SK-N-DZ (cell line): ENCODE results near the gene DHX34.
"Not testable (repeated sequence)": the region's sequence is repeated elsewhere in the genome, so short reads cannot be mapped to it uniquely, and the experiment has no call there.

ENCODE experiments used
- DNase-seq: peaks from one replicate; pipeline ENCODE4 v3.0.0-alpha.2; 2015; ENCODE audit warnings: low spot score

The DHX34 gene

DNA sequence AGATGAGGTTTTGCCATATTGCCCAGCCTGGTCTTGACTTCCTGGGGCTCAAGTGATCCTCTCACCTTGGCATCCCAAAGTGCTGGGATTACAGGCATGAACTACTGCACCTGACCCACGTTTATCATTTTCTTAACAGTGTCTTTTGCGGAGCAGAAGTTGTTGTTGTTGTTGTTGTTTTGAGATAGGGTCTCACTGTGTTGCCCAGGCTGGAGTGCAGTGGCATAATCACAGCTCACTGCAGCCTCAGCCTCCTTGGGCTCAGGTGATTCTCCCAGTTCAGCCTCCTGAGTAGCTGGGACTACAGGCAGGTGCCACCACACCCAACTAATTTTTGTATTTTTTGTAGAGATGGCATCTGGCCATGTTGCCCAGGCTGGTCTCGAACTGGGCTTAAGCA, 38.5 kb downstream of the DHX34 start:
- DNase-seq, result not testable (repeated sequence)

DNA sequence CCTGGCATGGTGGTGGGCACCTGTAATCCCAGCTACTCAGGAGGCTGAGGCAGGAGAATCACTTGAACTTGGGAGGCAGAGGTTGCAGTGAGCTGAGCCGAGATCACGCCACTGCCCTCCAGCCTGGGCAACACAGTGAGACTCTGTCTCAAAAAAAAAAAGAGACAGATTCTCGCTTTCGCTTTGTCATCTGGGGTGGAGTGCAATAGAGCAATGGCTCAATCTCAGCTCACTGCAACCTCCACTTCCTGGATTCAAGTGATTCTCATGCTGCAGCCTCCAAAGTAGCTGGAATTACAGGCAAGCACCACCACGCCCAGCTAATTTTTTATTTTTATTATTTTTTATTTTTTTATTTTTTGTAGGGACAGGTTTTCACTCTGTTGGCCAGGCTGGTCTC, 39.6 kb downstream of the DHX34 start:
- DNase-seq, result not testable (repeated sequence)

DNA sequence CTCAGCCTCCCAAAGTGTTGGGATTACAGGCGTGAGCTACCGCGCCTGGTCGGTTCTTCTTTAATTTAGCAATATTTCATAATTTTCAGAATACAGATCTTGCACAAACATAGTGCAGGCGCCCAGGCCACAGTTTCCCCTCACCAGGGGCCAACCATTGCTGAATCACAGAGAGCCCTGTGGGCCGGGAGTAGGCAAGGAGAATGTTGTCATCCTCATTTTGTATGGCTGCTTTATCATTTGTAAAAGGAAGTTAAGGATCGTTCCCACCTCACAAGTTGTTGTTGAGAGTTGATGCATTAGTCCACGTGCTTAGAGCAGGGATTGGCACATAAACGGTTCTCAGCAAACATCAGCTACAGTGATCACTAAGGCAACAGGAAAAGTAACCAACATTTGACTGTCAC, 40.0 kb downstream of the DHX34 start:
- DNase-seq, result no peak

DNA sequence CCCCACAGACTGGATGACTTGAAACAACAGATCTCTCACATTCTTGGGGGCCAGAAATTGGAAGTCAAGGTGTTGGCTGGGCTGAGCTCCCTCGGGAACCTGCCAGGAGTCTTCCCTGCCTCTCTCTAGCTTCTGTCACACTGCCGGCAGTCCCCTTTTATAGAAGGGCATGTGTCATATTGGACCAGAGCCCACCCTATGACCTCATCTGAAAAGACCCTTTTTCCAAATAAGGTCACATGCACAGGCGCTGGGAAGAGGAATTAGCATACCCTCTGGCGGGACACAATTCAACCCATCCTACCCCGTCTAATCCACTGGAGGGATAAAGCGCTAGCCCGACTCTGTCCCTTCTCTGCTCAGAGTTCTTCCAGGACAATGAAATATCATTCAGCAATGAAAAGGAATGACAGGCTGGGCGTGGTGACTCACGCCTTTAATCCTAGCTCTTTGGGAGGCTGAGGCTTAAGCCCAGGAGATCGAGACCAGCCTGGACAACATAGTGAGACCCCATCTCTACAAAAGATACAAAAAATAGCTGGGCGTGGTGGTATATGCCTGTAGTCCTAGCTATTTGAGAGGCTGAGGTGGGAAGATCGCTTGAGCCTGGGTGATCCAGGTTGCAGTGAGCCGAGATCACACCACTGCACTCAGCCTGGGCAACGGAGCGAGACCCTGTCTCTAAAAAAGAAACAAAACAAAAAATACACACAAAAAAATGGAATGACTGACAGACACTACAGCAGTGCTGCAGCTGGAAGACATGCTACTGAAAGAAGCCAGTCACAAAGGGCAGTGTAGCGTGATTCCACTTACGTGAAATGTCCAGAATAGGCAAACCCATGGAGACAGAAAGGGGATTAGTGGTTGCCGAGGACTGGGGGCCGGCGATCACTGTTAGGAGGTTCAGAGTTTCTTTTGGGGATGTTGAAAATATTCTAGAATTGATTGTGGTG, 41.7 kb downstream of the DHX34 start:
- no peak for DNase-seq

DNA sequence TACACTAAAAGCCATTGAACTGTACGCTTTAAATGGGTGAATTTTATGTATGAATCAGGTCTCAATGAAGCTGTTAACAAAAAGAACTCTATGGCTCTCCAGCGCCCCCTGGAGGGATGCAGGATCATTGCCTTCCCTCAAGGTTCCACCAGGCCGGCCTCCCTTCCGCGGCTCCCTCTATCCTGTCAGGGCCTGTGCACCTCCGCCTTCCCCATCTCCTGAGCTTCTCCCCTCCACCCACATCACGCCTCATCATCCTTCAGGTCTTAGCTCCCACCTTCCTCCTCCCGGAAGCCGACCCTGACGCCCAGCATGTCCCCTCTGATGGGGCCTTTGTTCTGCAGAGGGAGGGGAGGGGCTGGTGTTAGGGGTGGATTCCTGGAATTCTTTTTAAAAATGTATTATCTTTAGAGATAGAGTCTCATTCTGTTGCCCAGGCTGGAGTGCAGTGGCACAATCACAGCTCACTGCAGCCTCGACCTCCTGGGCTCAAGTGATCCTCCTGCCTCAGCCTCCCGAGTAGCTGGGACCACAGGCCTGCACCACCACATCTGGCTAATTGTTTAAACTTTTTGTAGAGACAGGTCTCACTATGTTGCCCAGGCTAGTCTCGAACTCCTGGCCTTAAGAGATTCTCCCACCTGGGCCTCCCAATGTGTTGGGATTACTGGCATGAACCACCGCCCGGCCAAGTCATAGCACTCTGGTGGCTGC, 42.6 kb downstream of the DHX34 start:
- DNase-seq, result peak; percentile 48

DNA sequence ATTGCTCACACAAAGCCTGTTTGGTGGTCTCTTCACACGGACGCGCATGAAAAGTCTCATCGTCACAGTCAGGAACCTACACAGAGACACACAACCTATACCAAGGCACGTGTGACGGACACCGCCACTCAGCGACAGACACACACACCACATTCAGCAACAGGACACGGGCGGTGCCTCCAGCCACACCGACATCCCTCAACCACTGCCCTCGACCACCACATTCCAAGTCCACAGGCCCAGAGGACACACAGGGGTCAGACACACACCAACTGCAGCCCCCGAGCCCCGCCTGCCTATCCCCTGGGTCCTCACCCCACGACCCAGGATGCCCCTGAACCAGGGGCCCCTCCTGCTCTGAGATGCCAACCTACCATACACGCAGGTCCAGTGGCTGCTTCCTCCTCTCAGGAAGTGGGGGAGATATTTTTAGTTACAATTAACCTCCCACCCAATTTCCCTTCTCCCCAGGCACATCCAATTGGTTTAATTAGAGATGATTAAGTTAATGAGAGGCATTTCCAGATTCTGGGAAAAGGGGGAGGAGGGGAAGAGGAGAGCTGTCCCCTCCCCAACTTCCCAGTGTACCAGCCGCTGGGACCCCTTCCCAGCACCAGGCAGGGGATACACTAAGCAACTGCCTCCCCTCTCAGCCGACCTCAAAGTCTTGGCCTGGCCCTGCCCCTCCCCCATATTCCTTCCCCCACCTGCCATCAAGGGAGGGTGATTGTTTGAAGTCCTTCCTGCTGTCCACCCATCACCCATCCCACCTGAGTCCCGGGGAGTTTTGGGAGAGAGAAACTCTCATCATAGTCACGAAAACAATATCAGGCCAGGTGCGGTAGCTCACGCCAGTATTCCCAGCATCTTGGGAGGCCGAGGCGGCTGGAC, 49.8 kb downstream of the DHX34 start:
- no peak for DNase-seq

DNA sequence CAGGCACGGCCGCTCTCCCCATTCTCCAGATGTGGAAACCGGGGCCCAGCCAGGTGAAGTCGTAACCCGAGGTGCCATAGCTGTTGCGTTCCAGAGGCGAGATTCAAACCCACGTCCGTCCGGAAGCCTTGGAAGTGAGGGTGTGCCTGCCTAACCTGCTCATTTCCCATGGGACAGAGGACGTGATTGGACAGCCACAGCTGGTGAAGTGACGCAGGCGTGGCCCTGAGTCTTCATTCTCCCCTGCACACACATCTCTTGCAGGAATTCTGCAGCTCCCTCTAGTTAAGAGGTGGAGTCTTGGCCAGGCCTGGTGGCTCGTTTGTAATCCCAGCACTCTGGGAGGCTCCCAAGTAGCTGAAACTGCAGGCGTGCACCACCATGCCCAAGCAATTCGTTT, 53.4 kb downstream of the DHX34 start:
- DNase-seq, result no peak

DNA sequence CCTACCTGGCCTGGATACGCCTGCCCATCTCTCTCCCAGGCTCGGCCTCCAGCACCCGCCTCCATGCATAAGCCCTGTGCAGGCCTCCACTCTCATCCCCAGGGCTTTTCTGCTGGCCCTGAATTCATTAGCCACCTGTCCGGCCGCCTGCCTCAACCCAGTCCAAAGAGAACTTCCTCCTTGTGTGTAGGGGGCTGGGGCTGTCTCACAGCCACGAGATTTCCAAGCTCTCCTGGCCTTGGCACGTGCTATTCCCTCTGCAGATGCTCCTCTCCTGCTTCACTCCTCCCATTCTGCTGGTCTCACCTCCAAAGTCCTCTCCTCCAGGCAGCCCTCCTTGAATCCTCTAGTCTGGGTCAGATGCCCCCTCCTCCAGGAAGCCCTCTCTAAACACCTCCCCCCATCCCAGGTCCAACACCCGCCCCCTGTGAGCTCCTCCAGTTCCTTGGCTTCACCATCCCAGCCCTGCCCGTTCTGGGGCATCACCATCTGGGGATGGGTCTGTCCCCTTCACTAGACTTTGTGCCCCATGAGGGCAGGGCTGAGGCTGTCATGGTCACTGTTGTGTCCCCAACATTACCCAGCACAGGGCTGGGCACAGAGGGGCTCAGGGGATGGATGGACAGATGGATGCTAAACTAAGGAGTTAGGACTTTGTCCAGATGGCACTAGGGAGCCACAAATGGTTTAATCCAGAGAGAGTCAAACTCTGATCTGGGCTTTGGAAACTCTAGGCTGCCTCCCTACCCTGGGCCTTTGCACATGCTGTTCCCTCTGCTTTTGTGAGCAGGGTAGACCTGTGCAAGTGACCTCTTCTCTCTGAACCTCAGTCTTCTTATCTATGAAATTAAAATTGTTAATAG, 55.5 kb downstream of the DHX34 start:
- no peak for DNase-seq

DNA sequence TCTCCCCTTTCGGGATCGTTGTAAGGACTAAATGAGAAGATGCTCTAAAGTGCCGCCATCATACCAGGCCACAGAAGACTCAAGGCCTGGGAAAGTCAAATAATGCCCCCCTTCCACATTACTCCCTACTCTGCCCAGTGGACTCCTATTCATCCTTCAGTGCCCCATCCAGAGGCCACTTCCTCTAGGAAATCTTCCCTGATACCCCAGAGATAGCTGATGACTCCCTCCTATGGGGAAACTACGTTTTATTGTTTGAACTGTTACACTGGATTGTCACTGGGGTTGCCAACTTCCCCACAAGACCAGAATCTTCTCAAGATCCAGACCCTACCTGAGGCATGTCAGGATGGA, 56.1 kb downstream of the DHX34 start:
- DNase-seq, result no peak

DNA sequence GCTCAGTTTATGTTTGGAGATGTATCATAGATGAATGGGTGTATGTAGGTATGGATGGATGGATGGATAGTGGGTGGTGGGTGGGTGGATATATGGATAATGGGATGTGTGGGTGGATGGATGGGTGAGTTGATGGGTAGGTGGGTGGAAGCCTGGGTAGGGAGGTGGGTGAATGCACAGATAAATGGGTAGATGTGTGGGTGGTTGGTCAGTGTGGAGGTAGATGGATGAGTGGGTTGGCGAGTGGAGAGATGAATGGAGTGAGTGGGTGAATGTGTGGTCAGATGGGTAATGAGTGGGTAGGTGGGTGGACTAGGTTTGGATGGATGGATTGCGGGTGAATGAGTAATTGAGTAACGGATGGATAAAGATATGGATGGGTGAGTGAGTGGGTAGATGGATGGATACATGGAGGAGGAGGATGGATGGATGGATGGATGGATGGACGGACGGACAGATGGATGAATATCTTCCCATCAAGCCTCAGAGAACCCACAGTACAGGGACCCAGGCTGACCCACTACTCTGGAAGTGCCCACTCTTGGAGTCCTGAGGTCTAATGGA, 56.8 kb downstream of the DHX34 start:
- no peak for DNase-seq

DNA sequence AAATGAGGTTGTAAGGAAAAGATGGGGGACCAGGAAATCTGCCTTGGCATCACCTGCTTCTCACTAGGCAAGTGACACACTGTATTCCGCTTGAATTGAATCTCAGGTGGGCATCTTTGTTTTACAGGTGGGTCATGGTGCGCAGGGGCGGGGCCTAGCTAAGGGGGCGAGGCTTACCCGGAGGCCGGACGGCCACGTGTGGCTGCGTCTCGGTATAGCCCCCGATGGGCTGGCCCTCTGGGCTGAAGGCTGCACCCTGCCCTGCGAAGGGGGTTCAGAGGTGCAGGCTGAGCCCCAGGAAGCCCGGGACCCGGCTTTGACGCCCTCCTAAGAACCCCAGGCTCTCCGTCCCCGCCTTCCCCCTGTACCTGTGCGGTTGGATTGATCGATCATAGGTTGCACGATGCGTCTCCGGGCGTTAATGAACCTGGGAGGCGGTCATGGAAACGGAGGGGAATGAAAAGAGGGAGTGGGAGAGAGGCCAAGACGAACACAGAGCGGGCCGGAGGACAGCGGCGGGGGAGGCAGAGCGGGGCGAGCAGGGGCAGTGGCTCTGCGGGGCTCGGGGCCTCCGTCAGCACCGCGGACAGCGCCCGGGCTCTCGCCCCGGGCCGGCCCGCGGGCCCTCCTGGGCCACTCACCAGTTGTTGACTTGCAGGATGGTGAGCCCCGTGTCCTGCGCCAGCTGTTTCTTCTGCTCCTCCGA, 57.7 kb downstream of the DHX34 start:
- no peak for DNase-seq

DNA sequence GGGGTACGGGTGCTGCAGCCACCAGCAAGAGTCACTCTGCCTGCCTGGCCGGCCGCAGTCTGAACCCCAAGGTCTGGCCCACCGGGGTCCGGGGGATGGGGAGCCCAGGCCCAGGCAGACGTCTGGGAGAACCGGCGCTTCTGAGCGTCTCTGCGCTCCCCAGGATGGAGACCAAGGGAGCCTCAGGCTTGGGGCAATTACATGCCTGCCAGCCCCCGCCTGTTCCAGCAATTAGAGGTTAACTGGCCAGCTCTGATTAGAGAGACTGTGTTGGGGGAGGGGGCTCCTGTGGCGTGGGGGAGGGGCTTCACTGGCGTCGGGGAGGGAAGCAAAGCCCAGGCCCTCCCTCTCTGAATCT, 58.3 kb downstream of the DHX34 start:
- DNase-seq, result no peak

DNA sequence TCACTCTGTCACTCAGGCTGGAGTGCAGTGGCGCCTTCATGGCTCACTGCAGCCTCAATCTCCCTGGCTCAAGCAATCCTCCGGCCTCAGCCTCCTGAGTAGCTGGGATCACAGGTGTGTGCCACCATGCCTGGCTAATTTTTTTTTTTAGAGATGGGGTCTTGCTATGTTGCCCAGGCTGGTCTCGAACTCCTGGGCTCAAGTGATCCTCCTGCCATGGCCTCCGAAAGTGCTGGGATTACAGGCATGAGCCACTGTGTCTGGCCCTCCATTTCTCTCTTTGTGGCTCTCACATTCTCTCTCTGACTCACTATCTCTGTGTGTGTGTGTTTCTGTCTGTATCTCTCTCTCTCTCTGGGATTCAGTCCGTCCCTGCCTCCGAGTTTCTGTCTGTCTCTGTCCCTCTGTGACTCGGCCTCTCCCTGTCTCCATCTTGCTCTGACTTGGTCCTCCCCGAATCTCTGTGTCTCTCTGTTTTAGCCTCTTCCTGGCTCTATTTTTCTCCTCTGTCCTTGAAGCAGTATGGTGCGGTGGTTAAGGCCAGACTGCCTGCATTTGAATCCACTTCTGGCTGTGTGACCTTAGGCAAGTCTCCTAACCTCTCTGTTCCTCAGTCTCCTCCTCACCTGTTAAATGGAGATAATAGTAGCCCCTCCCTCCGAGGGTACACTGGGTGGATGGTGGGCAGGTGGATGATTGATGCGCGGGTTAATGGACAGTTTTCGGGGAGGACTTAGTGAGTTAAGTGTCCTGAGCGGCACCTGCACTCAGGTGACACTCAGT, 59.2 kb downstream of the DHX34 start:
- no peak for DNase-seq

DNA sequence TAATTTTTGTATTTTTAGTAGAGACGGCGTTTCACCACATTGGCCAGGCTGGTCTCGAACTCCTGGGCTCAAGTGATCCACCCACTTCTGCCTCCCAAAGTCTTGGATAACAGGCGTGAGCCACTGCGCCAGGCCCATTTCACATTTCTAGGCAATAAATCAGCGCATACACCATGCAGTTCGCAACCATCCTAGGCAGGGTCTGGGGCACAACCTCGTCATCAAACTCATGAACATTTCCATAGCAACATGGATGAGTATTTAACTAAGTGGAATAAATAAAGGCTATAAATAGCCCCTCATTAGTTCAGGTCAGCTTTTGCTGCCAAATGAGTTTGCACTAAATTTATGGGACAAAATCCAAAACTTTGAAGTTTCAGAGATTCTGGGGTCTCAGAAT, 62.0 kb downstream of the DHX34 start:
- DNase-seq, result no peak

DNA sequence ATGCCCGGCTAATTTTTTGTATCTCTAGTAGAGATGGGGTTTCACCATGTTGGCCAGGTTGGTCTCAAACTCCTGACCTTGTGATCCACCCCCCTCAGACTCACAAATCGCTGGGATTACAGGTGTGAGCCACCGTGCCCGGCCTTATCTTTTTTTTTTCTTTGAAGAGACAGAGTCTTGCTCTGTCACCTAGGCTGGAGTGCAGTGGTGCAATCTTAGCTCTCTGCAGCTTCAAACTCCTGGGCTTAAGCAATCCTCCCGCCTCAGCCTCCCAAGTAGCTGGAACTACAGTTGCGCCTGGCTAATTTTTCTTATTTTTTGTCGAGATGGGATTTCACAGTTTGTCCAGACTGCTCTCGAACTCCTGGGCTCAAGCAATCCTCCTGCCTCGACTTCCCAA, 62.6 kb downstream of the DHX34 start:
- DNase-seq, result not testable (repeated sequence)

DNA sequence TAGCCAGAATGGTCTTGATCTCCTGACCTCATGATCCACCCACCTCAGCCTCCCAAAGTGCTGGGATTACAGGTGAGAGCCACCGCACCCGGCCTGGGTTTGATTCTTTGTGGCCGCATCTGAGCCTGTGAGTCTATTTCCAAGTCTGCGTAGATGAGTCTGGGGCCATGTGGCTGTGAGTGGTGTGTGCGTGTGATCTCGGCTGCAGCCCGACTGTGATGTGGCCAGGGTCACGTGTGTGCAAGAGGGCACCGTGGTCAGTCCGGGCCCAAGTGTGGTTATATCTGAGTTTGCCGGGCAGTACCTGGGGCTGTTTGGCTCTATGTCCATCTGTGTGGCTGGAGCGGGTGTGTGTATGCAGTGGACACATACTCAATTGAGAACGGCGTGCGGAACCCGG, 64.8 kb downstream of the DHX34 start:
- no peak for DNase-seq

DNA sequence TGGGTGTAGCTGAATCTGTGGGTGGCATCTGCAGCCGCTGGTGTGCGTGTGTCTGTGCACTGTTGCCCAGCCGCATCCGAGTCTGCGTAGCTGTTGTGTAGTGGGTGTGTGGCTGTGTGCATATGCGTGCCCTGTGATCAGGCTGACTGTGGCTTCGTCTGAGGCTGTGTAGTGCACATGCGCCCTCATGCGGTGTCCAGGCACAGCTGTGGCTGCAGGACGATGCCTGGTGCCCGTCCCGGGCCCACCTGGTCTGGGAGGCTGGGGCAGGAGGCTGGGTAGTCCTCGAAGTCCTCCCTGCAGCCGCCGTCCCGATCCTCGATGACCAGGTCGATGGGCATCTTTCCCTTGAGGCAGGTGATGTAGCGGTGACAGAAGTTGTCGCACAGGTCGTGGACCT, 65.4 kb downstream of the DHX34 start:
- no peak for DNase-seq

DNA sequence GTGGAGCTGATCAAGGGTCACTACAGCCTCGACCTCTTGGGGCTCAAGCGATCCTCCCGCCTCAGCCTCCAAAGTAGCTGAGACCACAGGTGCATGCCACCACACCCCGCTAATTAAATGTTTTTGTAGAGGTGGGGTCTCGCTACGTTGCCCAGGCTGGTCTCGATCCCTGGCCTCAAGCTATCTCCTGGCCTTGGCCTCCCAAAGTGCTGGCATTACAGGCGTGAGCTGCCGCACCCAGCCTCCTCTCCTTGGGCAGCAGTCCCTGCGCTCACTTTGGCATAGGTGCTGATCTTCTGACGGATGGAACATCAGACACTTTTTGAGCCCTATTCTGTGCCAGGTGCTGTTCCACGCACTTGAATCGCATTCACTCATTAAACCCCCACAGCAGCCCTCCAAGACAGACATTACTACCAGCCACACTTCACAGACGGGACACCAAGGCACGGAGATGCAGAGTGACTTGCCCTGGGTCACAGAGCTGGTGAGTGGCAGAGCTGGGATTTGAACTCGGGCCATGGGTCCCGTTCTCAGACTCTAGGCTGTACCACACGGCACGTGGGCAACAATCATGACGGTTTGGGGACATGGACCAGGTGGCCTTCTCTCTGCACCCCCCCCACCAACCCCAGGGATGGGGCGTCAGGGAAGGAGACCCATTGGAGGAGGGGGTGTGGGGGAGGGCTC, 67.0 kb downstream of the DHX34 start:
- DNase-seq, result no peak

DNA sequence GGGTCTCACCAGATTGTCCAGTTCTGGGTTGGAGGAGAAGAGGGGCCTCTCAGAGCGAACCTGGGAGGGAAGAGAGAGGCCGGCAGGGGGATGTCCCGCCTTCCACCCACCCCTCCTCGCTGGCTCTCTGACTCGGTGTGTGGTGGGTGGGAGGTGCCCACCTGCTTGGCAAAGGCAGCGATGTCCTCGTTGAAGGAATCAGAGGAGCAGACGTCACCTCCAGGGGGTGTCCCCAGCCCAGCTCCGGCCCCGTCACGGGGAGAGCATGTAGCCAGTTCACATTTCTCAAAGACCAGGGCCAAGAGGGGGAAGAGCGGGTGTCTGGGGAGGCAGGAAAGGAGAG, 67.5 kb downstream of the DHX34 start:
- no peak for DNase-seq
